Naive thymus-derived CD4-positive, alpha-beta T cell (primary cell): ENCODE data around the gene TTC7B. TPM values are rescaled to one million over a fixed set of nuclear protein-coding genes. Genes with fewer than 3 reads are reported as not detected.
A peak's percentile ranks its signal among the peaks of the same experiment; 100 is the strongest.

Source experiments
- ATAC-seq: fragments of 150-1000 bp; cut with Tn5 transposase; 2 replicates; pipeline ENCODE4 v1.10.0; 2021; ENCODE audit warnings: mild to moderate bottlenecking, moderate library complexity
- CTCF ChIA-PET: fragments of 350-600 bp; sonication (Branson Sonifier 250); formaldehyde crosslinking; loops from one replicate; lab custom pipeline; 2021; ENCODE audit warnings: antibody characterized with exemption; lab: Charles Lee
- POLR2A ChIA-PET: fragments of 350-600 bp; sonication (Branson Sonifier 250); formaldehyde crosslinking; loops from one replicate; lab custom pipeline; 2021; ENCODE audit warnings: antibody characterized with exemption, inconsistent platforms; lab: Charles Lee
- DNase-seq, 9 donors: peaks; one replicate each; pipeline versions ENCODE4 v3.0.0 to v3.0.0-alpha.2; 2020 to 2022; ENCODE audit warnings: mixed read lengths in 1 of 9
- H3K27ac ChIP-seq: one replicate; pipeline ENCODE4 v1.7.0; 2013; ENCODE audit warnings: mild to moderate bottlenecking, low read depth, low read length, moderate library complexity
- H3K27me3 ChIP-seq, 2 donors: one replicate each; pipeline ENCODE4 v1.7.0; 2013; ENCODE audit warnings: low read length in 2 of 2, mild to moderate bottlenecking in 2 of 2, moderate library complexity in 2 of 2; ENCODE audit not compliant: control insufficient read depth in 2 of 2, insufficient read depth in 2 of 2
- H3K36me3 ChIP-seq, 3 experiments: 1 replicate in 2 of 3; 2 replicates in 1 of 3; pipeline ENCODE4 v1.7.0; 2013; ENCODE audit warnings: low read length in 3 of 3, mild to moderate bottlenecking in 3 of 3, moderate library complexity in 1 of 3; ENCODE audit not compliant: insufficient read depth in 3 of 3, control insufficient read depth in 2 of 3
- H3K4me1 ChIP-seq, 2 donors: one replicate each; pipeline ENCODE4 v1.7.0; 2013; ENCODE audit warnings: low read length in 2 of 2, mild to moderate bottlenecking in 2 of 2, moderate library complexity in 1 of 2; ENCODE audit not compliant: control insufficient read depth in 2 of 2, insufficient read depth in 2 of 2
- H3K4me3 ChIP-seq: 2 replicates; pipeline ENCODE4 v1.7.0; 2013; ENCODE audit warnings: mild to moderate bottlenecking, low read length
- H3K9me3 ChIP-seq, 3 experiments: 1 replicate in 2 of 3; 2 replicates in 1 of 3; pipeline ENCODE4 v1.7.0; 2013; ENCODE audit warnings: low read length in 3 of 3; ENCODE audit not compliant: control insufficient read depth in 2 of 3
- H3K27ac Mint-ChIP-seq, 9 donors: one replicate each; pipeline ENCODE4 v1.8.0; 2020 to 2022; ENCODE audit warnings: mixed read lengths in 9 of 9, mild to moderate bottlenecking in 8 of 9, moderate library complexity in 5 of 9, inconsistent platforms in 2 of 9
- H3K27me3 Mint-ChIP-seq, 5 donors: one replicate each; pipeline ENCODE4 v1.8.0; 2021 to 2022; ENCODE audit warnings: mixed read lengths in 5 of 5, mild to moderate bottlenecking in 1 of 5
- H3K36me3 Mint-ChIP-seq, 5 donors: one replicate each; pipeline ENCODE4 v1.8.0; 2020 to 2022; ENCODE audit warnings: mixed read lengths in 5 of 5, mild to moderate bottlenecking in 3 of 5, inconsistent platforms in 1 of 5
- H3K4me1 Mint-ChIP-seq, 7 donors: one replicate each; pipeline ENCODE4 v1.8.0; 2020 to 2022; ENCODE audit warnings: mixed read lengths in 7 of 7, mild to moderate bottlenecking in 3 of 7, inconsistent platforms in 1 of 7
- H3K4me3 Mint-ChIP-seq, 10 donors: one replicate each; pipeline ENCODE4 v1.8.0; 2020 to 2022; ENCODE audit warnings: mild to moderate bottlenecking in 10 of 10, mixed read lengths in 10 of 10, moderate library complexity in 6 of 10, inconsistent platforms in 2 of 10
- H3K9me3 Mint-ChIP-seq, 11 donors: one replicate each; pipeline ENCODE4 v1.8.0; 2020 to 2022; ENCODE audit warnings: mixed read lengths in 11 of 11, mild to moderate bottlenecking in 4 of 11, inconsistent platforms in 1 of 11, moderate library complexity in 1 of 11
- intact Hi-C, 2 donors: fragments of 100-400 bp; cut with micrococcal nuclease; formaldehyde crosslinking; loops; one replicate each; pipeline ENCODE4 v1.15.1; 2023
- polyA plus RNA-seq, 2 donors: library from polyadenylated mRNA; unstranded; fragments of 300-500 nt; fragmentation: Illumina TruSeq; gene quantifications; one replicate each; pipeline ENCODE4 v1.2.3, GENCODE V29; 2021
- total RNA-seq, 6 experiments: library from RNA in 5 of 6; stranded (reverse) in 5 of 6; gene quantifications; 1 replicate in 5 of 6; 2 replicates in 1 of 6; pipeline ENCODE4 v1.2.3 and lab custom pipeline; 2021 to 2026

TTC7B gene
- total and polyA plus RNA-seq, 7 experiments from 2014 or later: 0.08 to 9.5 (median 3.4) TPM; not detected in 2

- POLR2A ChIA-PET: no interaction called here
- H3K36me3 Mint-ChIP-seq: peaks cover 0 to 5% (median 0%) of the 10 kb centered on the region in 5 donors
- no peak overlapping the region for H3K27ac Mint-ChIP-seq
- Histone ChIP-seq H3K9me3 (no peaks in the 10 kb centered on the region), H3K4me3 (no peak overlapping the region), H3K36me3 (no peaks in the 10 kb centered on the region), H3K4me1 (peaks cover 9 to 14% of the 10 kb centered on the region in 2 donors), H3K27me3 (no peaks in the 10 kb centered on the region), H3K27ac (no peak overlapping the region)
- DNase-seq: no peak
- H3K4me1 Mint-ChIP-seq: peaks cover 4 to 17% (median 16%) of the 10 kb centered on the region in 7 donors
- no peak for ATAC-seq
- H3K4me3 Mint-ChIP-seq: peak overlapping the region in 2 of 10 donors; percentile 16 to 56
- intact Hi-C loops: no loop called here
- H3K27me3 Mint-ChIP-seq: peaks cover 0 to 14% (median 9%) of the 10 kb centered on the region in 5 donors
- CTCF ChIA-PET: interaction anchor here (0.6 to 1.1 kb wide), 2 partner anchors 46 to 220 kb away, joined by 3 to 4 read pairs; no protein-coding TSS in a partner anchor
- peaks cover 0 to 16% (median 5%) of the 10 kb centered on the region in 11 donors for H3K9me3 Mint-ChIP-seq
Measured at GRCh38 chr14:90484291-90484690, 331.9 kb downstream of the TTC7B start.

- H3K9me3 Mint-ChIP-seq: peaks cover 0 to 16% (median 5%) of the 10 kb centered on the region in 11 donors
- peak overlapping the region in 8 of 10 donors; percentile 20 to 73 (median 54) for H3K4me3 Mint-ChIP-seq
- no peak overlapping the region for H3K27ac ChIP-seq
- intact Hi-C loops: no loop called here
- H3K4me1 ChIP-seq: peaks cover 9 to 14% of the 10 kb centered on the region in 2 donors
- DNase-seq (peak in 7 of 9 donors; percentile 34 to 70 (median 65)), ATAC-seq (peak; percentile 32)
- H3K27me3 Mint-ChIP-seq: peaks cover 0 to 18% (median 9%) of the 10 kb centered on the region in 5 donors
- ChIA-PET POLR2A (no interaction called here), CTCF (interaction anchor here (1.1 kb wide), 1 partner anchor 221 kb away, joined by 3 read pairs; no protein-coding TSS in a partner anchor)
- H3K9me3 ChIP-seq: no peaks in the 10 kb centered on the region
- no peaks in the 10 kb centered on the region for H3K36me3 ChIP-seq
- no peak overlapping the region for H3K4me3 ChIP-seq
- peak overlapping the region in 2 of 9 donors; percentile 36 to 48 for H3K27ac Mint-ChIP-seq
- H3K4me1 Mint-ChIP-seq: peaks cover 4 to 17% (median 16%) of the 10 kb centered on the region in 7 donors
- peaks cover 0 to 5% (median 0%) of the 10 kb centered on the region in 5 donors for H3K36me3 Mint-ChIP-seq
- no peaks in the 10 kb centered on the region for H3K27me3 ChIP-seq
Measured at GRCh38 chr14:90483571-90483974, 332.7 kb downstream of the TTC7B start.

GRCh38 chr14:90483117-90483516 lies 333.1 kb downstream of the TTC7B start:
- H3K27me3 ChIP-seq: no peaks in the 10 kb centered on the region
- peak overlapping the region in 8 of 10 donors; percentile 20 to 73 (median 54) for H3K4me3 Mint-ChIP-seq
- peaks cover 4 to 17% (median 16%) of the 10 kb centered on the region in 7 donors for H3K4me1 Mint-ChIP-seq
- H3K27ac ChIP-seq: no peak overlapping the region
- DNase-seq: no peak
- intact Hi-C loops: no loop called here
- peaks cover 0 to 22% (median 9%) of the 10 kb centered on the region in 5 donors for H3K27me3 Mint-ChIP-seq
- no peaks in the 10 kb centered on the region for H3K36me3 ChIP-seq
- ATAC-seq: no peak
- peaks cover 9 to 14% of the 10 kb centered on the region in 2 donors for H3K4me1 ChIP-seq
- no peaks in the 10 kb centered on the region for H3K9me3 ChIP-seq
- CTCF ChIA-PET: no interaction called here
- H3K4me3 ChIP-seq: no peak overlapping the region
- POLR2A ChIA-PET: no interaction called here
- H3K9me3 Mint-ChIP-seq: peaks cover 0 to 16% (median 5%) of the 10 kb centered on the region in 11 donors
- peak overlapping the region in 2 of 9 donors; percentile 36 to 48 for H3K27ac Mint-ChIP-seq
- peaks cover 0 to 5% (median 0%) of the 10 kb centered on the region in 5 donors for H3K36me3 Mint-ChIP-seq

GRCh38 chr14:90475298-90475697 lies 340.9 kb downstream of the TTC7B start:
- intact Hi-C loops: no loop called here
- POLR2A ChIA-PET: interaction anchor here (0.6 kb wide), 1 partner anchor 666 kb away, joined by 3 read pairs; no protein-coding TSS in a partner anchor
- Histone ChIP-seq H3K27ac (no peak overlapping the region), H3K4me3 (no peak overlapping the region), H3K4me1 (no peaks in the 10 kb centered on the region), H3K36me3 (no peaks in the 10 kb centered on the region), H3K27me3 (no peaks in the 10 kb centered on the region), H3K9me3 (peaks cover 0 to 8% (median 0%) of the 10 kb centered on the region in 3 experiments)
- no peak for ATAC-seq
- DNase-seq: no peak
- Mint-ChIP-seq H3K4me1 (no peaks in the 10 kb centered on the region), H3K4me3 (no peak overlapping the region), H3K27ac (no peak overlapping the region), H3K9me3 (peaks cover 8 to 64% (median 24%) of the 10 kb centered on the region in 11 donors), H3K27me3 (peaks cover 3 to 31% (median 12%) of the 10 kb centered on the region in 5 donors), H3K36me3 (peaks cover 0 to 12% (median 0%) of the 10 kb centered on the region in 5 donors)
- CTCF ChIA-PET: interaction anchor here (0.6 kb wide), 1 partner anchor 26 kb away, joined by 4 read pairs; no protein-coding TSS in a partner anchor

Other genes with a start within 250 kb of the TTC7B start
- gene RPS6KA5, start 244.2 kb upstream of the TTC7B start, total RNA-seq: 10 to 100 TPM; 31.9 to 43.5 (median 34.3) TPM
- gene RPS6KA5, start 244.2 kb upstream of the TTC7B start, polyA plus RNA-seq: 10 to 100 TPM; 17.7 to 26.8 TPM